Gastroesophageal sphincter (tissue), 3 donors: ENCODE data around the gene NRXN3.

Experiments
- CTCF ChIP-seq, 4 experiments: fragments of 200-600 bp in 2 of 4; fragments of 450-650 bp in 2 of 4; sonication (generic) in 1 of 4; IDR thresholded peaks; one replicate each; pipeline ENCODE4 v1.5.1; 2017 to 2019; ENCODE audit warnings: antibody characterized with exemption in 4 of 4, mild to moderate bottlenecking in 2 of 4, moderate library complexity in 2 of 4
- EP300 ChIP-seq: sonication (generic); formaldehyde crosslinking; IDR thresholded peaks from one replicate; pipeline ENCODE4 v1.6.1; 2017; ENCODE audit warnings: antibody characterized with exemption, mild to moderate bottlenecking
- POLR2A ChIP-seq, 2 donors: fragments of 450-650 bp; IDR thresholded peaks; one replicate each; pipeline ENCODE4 v1.6.1; 2017; ENCODE audit warnings: antibody characterized with exemption in 2 of 2, mild to moderate bottlenecking in 2 of 2, moderate library complexity in 1 of 2

DNA sequence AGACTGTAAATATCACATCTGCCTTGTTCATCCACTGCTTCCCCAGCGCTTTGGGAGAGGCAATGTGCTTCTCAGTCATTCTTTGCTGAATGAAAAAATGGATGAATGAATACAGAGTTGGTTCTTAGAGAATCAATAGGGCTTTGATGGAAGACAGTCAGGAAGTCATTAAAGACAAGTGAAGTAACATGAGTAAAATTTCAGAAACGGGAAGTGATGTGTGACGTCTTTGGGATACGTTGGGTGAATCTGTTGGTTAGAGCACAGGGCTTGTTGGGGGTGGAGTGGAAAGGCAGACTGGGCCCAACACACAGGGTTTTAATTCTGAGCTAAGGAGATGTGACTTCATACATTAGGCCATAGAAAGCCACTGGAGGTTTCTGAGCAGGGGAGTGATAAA is 39.0 kb upstream of the NRXN3 start:
- TF ChIP-seq CTCF (IDR thresholded peaks at IDR 0.05): no peak
- TF ChIP-seq POLR2A (IDR thresholded peaks at IDR 0.05): no peak
- TF ChIP-seq EP300: no peak
